ENCODE measurements around the gene MVB12B.

DNA sequence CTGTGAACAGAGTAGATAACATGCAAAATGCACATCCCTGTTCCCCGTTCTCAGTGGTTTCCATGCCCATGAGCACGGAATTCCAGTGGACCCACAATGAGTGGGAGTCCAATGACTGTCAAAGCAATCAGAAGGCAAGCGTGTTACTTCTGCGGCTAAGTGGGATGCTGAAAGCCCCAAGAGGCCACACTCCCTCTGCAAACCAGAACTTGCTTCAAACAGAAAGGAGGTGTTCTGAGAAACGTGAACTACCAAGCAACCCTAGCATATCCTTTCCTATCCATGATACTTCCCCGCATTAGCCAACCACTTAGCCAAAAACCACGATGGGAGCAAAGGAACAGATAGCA is 21.7 kb upstream of the MVB12B start:
- TF ChIP-seq, protein P1, sequence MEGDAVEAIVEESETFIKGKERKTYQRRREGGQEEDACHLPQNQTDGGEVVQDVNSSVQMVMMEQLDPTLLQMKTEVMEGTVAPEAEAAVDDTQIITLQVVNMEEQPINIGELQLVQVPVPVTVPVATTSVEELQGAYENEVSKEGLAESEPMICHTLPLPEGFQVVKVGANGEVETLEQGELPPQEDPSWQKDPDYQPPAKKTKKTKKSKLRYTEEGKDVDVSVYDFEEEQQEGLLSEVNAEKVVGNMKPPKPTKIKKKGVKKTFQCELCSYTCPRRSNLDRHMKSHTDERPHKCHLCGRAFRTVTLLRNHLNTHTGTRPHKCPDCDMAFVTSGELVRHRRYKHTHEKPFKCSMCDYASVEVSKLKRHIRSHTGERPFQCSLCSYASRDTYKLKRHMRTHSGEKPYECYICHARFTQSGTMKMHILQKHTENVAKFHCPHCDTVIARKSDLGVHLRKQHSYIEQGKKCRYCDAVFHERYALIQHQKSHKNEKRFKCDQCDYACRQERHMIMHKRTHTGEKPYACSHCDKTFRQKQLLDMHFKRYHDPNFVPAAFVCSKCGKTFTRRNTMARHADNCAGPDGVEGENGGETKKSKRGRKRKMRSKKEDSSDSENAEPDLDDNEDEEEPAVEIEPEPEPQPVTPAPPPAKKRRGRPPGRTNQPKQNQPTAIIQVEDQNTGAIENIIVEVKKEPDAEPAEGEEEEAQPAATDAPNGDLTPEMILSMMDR (IDR thresholded peaks at IDR 0.05; ENCODE audit: insufficient read depth, low read length) = no peak
- TF ChIP-seq, protein P2, sequence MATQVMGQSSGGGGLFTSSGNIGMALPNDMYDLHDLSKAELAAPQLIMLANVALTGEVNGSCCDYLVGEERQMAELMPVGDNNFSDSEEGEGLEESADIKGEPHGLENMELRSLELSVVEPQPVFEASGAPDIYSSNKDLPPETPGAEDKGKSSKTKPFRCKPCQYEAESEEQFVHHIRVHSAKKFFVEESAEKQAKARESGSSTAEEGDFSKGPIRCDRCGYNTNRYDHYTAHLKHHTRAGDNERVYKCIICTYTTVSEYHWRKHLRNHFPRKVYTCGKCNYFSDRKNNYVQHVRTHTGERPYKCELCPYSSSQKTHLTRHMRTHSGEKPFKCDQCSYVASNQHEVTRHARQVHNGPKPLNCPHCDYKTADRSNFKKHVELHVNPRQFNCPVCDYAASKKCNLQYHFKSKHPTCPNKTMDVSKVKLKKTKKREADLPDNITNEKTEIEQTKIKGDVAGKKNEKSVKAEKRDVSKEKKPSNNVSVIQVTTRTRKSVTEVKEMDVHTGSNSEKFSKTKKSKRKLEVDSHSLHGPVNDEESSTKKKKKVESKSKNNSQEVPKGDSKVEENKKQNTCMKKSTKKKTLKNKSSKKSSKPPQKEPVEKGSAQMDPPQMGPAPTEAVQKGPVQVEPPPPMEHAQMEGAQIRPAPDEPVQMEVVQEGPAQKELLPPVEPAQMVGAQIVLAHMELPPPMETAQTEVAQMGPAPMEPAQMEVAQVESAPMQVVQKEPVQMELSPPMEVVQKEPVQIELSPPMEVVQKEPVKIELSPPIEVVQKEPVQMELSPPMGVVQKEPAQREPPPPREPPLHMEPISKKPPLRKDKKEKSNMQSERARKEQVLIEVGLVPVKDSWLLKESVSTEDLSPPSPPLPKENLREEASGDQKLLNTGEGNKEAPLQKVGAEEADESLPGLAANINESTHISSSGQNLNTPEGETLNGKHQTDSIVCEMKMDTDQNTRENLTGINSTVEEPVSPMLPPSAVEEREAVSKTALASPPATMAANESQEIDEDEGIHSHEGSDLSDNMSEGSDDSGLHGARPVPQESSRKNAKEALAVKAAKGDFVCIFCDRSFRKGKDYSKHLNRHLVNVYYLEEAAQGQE (IDR thresholded peaks at IDR 0.05; ENCODE audit: insufficient replicate concordance, low read depth) = no peak
